Activated CD4-positive, CD25-positive, alpha-beta regulatory T cell treated with anti-CD3 and anti-CD28 coated beads, Interleukin-2, amount 50 U/mL, for 16 hours (primary cell): ENCODE measurements around the gene HECTD4.

Source experiments
- DNase-seq: peaks from one replicate; pipeline ENCODE4 v3.0.0-alpha.2; 2020; ENCODE audit warnings: low read depth, low spot score

HECTD4 gene

DNA sequence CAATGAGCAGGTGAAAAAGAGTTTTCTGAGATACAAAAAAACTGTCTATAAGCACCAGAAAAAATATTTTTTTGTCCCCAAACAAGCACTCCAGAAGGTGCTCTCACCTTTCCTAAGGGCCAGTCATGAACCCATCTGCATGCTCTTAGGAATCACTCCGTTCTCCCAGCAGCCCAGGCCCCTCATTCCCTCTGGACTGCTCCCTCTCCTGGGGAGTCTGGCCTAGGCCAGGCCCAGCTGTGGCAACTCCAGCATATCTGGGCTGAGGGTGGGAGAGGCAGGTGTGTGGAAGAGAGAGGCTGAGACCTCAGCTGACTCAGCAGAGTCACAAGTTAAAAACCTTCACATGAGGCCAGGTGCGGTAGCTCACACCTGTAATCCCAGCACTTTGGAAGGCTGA lies 202.3 kb downstream of the HECTD4 start:
- DNase-seq, result no peak

- DNase-seq, result no peak
These were observed 202.9 kb downstream of the HECTD4 start for GRCh38 chr12:112179341-112179740.

- DNase-seq, result no peak
These were observed 203.4 kb downstream of the HECTD4 start for GRCh38 chr12:112178796-112179195.

GRCh38 chr12:112176321-112177010 lies 205.8 kb downstream of the HECTD4 start:
- DNase-seq, result no peak

GRCh38 chr12:112175361-112176155 lies 206.7 kb downstream of the HECTD4 start:
- no peak for DNase-seq

DNA sequence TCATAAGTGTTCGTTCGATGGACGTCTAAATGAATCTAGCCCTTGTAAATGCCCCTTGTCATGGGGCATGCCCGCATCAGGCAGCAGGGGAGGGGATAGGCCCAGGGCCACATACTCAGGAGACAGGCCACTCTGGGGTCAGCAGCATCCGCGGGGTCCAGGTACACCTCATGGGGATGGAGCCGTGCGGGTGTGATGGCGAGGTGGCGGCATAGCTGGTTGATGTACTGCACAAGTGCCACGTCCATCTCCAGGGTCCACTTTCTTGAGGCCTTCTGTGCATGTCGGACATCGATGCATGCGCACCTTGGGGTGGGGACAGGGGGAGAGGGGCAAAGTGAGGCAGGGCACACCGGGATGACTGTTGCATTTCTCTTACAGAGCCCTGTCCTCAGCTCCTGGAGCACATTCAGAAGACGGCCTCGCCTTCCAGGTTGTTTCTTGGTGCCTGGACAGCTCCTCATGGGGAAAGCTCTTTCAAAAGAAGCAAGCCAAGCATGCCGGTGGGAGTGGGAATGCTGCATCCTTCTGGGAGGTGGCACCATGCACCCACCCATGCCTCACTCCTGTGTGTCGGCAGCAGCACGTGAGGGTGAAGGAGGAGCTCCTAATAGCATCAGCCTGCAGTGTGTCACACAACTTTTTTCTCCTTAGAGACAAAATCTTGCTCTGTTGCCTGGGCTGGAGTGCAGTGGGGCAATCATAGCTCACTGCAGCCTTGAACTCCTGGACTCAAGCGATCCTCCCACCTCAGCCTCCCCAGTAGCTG lies 209.5 kb downstream of the HECTD4 start:
- no peak for DNase-seq

GRCh38 chr12:112170971-112171596 lies 211.1 kb downstream of the HECTD4 start:
- no peak for DNase-seq

DNA sequence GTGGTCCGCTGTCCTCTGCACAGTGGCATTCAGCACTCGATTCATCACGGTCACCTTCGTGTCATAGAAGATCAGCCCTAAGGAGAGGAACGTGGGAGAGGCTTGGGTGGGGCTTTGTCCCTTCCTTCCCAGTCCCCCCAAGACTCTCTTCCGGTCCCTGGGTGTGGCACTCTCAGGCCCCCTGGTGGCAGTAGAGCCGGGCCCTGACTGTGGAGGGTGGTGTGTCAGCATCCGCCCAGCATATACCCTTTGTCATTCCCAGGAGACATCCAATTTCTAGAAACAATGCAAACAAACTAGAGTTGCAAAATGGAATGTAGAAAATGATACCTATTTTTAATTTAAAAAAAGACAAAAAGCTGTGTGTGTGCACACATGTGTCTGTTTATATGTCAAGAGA lies 211.9 kb downstream of the HECTD4 start:
- no peak for DNase-seq

DNA sequence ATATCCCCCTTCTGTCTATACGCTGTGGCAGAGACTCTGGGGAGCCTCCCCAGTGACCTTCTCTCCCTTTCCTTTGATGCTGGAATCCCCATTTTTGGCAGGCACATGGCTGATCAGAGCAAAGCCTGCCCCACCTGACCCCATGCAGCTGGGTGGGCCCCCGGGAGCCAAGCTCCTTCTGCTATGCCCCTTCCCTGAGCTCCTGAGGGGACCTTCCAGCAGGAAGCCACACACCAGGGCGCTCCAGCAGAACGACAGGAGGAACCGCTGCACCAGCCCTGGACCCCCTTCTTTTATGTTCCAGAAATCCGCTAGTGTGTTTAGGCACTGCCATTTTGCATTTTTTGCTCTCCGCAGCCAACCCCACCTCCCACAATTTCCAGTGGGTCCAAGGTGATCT lies 212.3 kb downstream of the HECTD4 start:
- no peak for DNase-seq

DNA sequence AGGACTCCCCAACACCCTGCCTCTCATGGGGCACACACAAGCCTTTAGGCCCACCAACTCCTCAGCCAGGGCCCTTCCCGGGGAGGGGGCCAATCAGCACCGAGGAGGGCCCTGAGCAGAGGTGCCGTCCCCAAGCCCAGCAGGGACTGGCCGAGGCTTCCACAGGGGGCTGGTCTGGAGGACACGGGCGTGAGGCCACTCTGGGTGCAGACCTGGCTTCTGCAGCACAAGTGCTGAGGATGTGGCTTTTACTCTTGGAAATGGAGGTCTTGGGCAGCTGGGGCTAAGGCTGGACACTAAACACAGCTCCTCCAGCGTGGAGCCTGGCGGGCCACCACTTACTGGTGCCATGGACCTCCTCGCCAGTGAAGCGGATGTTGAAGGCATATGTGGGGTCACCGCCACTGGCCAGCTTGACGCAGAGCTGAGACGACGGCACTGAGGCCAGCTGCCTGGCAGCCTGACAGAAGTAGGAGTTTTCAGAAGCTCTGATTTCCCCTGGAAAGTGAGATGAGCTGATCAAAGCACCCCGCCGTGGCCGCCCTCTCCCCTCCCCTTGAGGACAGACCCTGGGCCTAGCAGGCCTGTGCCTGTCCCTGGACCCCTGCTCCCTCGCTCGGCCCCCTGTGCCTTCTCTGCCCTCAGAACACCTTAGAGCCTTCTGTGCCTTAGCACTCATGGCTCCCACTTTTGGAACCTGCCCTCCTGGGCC lies 212.9 kb downstream of the HECTD4 start:
- no peak for DNase-seq

DNA sequence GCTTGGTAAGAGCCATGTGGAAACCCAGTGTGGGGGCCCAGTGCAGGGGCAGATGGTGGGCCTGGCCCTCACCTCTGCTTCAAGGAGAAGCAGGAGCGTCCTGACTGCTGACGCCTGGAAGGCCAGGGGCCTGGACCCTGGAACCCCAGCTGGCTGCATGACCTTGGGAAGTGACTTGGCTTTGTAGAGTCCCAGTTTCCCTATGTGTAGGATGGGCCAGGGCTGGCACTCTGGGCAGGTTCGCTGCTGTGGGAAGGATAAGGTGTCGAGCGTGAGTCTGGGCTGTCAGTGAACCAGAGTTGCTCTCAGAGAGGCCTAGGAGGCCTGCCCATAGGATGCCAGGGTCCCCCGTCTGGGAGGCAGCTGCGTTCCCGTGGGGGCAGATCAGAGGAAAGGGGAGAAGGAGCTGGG lies 213.7 kb downstream of the HECTD4 start:
- DNase-seq, result no peak

DNA sequence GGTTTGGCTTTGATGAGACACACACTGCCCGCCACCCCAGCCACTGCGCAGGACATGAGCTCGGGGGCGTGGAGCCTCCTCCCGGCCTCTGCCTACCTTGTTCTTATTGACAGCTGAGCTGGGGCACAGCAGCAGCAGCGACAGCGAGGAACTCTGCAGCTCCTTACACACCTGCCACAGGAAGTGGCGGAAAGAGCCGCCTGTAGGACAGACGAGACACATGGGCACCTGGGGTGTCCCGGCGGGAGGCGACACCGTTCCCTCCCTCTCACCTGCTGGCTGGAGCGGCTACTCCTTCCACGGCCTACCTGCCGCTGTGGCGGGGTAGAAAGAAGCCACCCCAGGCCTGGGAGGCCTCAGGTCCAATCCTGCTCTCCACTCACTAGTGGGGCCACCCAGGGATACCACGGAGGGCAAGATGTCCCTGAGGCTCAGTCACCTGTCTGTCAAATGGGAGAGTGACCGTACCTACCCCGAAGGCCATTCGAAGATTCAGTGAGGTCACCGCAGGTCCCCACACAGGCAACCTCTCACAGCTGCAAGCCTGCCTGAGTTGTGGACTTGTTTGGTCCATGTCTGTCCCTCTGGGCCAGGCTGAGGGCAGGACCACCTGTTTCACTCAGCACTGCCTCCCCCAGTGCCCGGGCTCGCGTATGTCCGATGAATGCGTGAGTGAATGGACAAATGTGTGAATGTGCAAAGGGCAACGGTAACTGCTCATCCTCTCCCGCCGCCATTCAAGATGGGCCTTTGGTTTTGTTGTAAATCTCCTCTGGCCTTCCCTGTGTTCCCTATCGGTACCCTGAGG lies 214.3 kb downstream of the HECTD4 start:
- no peak for DNase-seq

GRCh38 chr12:112167031-112167461 lies 215.2 kb downstream of the HECTD4 start:
- no peak for DNase-seq

DNA sequence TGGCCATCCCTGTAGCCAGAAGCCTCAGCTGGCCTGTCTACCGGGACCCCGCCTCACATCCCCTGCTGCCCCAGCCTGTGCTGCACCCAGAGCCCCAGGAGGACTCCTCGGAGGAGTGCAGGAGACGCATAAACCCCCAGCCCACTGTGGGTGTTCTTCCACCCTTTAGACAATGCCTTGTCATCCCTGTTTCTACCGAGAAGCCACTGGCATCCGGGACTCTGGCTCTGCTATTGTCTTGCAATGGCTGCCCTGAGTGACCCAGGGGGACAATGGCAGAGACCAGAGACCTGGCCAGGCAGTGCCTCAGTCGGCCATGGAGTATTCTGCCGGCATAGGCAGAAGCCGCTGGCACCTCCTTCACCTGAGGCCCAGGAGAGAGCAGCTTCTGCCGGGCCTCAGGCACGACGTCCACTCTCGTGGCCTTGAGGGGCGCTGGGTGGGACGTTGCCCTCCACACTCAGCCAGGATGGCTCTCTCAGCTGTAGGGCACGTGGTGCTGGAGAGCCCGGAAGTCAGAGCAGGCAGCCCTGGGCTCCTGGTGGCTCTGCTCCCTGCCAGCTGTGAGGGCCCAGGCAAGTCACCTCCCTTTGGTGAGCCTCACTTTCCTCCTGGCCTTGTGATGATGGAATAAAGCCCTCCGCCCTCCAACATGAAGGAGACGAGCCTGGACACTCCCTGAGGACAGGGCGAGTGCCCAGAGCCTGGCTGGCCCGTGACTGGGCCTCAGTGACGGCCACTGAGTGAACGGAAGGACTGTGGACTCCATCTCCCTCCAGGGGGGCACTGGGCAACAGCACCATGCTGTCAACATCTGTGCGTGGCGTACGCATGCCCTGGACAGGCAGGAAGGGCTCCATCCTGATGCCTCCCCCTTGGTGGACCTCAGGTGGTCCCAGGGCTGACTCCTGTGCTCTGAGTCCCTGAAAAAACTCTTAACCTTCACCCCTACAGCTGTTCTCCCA lies 215.9 kb downstream of the HECTD4 start:
- DNase-seq, result no peak

GRCh38 chr12:112165624-112166023 lies 216.6 kb downstream of the HECTD4 start:
- DNase-seq, result no peak

GRCh38 chr12:112164011-112164660 lies 218.1 kb downstream of the HECTD4 start:
- no peak for DNase-seq

DNA sequence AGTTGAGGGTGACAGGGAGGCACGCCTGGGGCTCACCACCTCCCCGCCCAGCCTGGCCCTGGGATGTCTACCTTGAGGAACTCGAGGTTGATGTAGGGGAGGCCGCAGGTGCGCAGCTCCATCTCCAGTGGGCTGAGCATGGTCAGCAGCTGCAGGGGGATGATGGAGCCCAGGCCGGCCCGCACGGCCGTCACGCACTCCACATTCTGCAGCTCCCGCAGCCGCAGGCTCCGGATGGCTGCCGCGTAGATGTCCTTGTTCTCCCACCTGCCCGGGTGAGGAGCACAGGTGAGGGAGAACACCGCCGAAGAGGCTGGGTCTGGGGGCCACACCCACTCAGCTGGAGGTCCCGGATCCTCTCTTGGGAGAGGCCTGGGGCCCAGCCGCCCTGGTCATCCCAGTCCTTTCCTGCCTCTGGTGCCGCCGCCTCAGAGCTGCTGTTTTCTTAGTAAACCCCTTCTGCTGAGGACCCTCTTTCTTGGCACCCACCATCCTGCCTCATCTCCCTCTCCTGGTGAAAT lies 218.7 kb downstream of the HECTD4 start:
- DNase-seq, result no peak

DNA sequence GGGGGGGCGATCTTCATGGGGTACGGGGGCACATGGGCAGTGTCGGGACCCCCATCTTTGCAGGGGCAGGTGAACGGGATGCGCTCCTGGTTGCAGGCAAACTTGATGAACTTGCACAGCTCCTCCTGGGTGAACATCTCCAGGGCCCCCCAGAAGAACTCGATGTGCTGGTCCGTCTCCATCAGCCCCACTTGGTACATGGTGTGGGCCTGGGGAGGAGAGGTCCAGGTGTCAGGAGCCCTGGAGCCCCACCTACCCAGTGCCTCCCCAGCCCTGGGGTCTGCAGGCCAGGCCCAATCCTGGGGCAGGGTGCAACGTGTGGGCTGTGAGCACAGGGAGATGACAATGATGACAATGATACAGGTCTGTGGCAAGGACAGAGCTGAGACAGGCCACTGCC lies 219.2 kb downstream of the HECTD4 start:
- DNase-seq, result no peak
